PC-9 (cell line): ENCODE measurements around the gene CPOX. TPM values are rescaled to one million over a fixed set of nuclear protein-coding genes. Genes with fewer than 3 reads are reported as not detected.

Source experiments
- BruUV-seq: library from RNA; stranded (reverse); fragments of 400-500 nt; replicated peaks from 2 replicates; lab custom pipeline; 2021; lab: Mats Ljungman, UMichigan
- CTCF ChIA-PET: fragments of 300-600 bp; sonication (Branson Sonifier 250); formaldehyde crosslinking; loops from one replicate; lab custom pipeline; 2022; ENCODE audit warnings: antibody characterized with exemption; lab: Charles Lee
- POLR2A ChIA-PET: fragments of 300-600 bp; sonication (Branson Sonifier 250); formaldehyde crosslinking; loops from one replicate; lab custom pipeline; 2022; ENCODE audit warnings: antibody characterized with exemption; ENCODE audit not compliant: unreplicated experiment; lab: Charles Lee
- DNase-seq, 2 experiments: peaks; one replicate each; pipeline versions ENCODE4 v3.0.0 to v3.0.0-alpha.2; 2015 to 2022; ENCODE audit warnings: mixed read lengths in 1 of 2
- H2AFZ ChIP-seq: fragments of 200-600 bp; sonication (generic); 2 replicates; pipeline ENCODE4 v1.8.1; 2017; ENCODE audit warnings: antibody characterized with exemption
- H3F3A ChIP-seq: fragments of 200-600 bp; sonication (generic); 2 replicates; pipeline ENCODE4 v1.8.1; 2017; ENCODE audit warnings: antibody characterized with exemption, mild to moderate bottlenecking, low read depth; ENCODE audit not compliant: insufficient read depth
- H3K27ac ChIP-seq: fragments of 200-600 bp; sonication (generic); 2 replicates; pipeline ENCODE4 v1.6.1; 2016; ENCODE audit warnings: mixed run types
- H3K27me3 ChIP-seq: fragments of 200-600 bp; sonication (generic); 2 replicates; pipeline ENCODE4 v1.6.1; 2016; ENCODE audit warnings: low read depth, mixed run types; ENCODE audit not compliant: insufficient read depth
- H3K36me3 ChIP-seq: fragments of 200-600 bp; sonication (generic); 2 replicates; pipeline ENCODE4 v1.6.1; 2016; ENCODE audit warnings: low read depth, mixed run types
- H3K4me1 ChIP-seq: fragments of 200-600 bp; sonication (generic); replicated peaks from 2 replicates; pipeline ENCODE4 v1.6.1; 2016; ENCODE audit warnings: mixed run types; ENCODE audit not compliant: insufficient read depth
- H3K4me2 ChIP-seq: fragments of 200-600 bp; sonication (generic); 2 replicates; pipeline ENCODE4 v1.6.1; 2017; ENCODE audit warnings: mixed run types
- H3K4me3 ChIP-seq: fragments of 200-600 bp; sonication (generic); 2 replicates; pipeline ENCODE4 v1.6.1; 2016; ENCODE audit warnings: mixed run types
- H3K79me2 ChIP-seq: fragments of 200-600 bp; sonication (generic); 2 replicates; pipeline ENCODE4 v1.6.1; 2017; ENCODE audit warnings: low read depth, mixed run types
- H3K9me2 ChIP-seq: fragments of 200-600 bp; sonication (generic); 2 replicates; pipeline ENCODE4 v1.8.1; 2017; ENCODE audit warnings: mild to moderate bottlenecking; ENCODE audit not compliant: insufficient read depth
- H3K9me3 ChIP-seq: fragments of 200-600 bp; sonication (generic); 2 replicates; pipeline ENCODE4 v1.8.1; 2016; ENCODE audit warnings: low read depth; ENCODE audit not compliant: insufficient read depth
- H4K20me1 ChIP-seq: fragments of 200-600 bp; sonication (generic); 2 replicates; pipeline ENCODE4 v1.8.1; 2017; ENCODE audit not compliant: insufficient read depth
- CTCF ChIP-seq: fragments of 200-600 bp; sonication (generic); conservative IDR thresholded peaks from 2 replicates; pipeline ENCODE4 v1.6.1; 2017; ENCODE audit warnings: mixed run types, antibody characterized with exemption, mild to moderate bottlenecking, moderate library complexity
- EZH2 ChIP-seq: fragments of 200-600 bp; sonication (generic); IDR thresholded peaks from 2 replicates; pipeline ENCODE4 v1.8.0; 2017; ENCODE audit warnings: antibody characterized with exemption, low read depth
- intact Hi-C: fragments of 100-400 bp; cut with micrococcal nuclease; formaldehyde crosslinking; loops from one replicate; pipeline ENCODE4 v1.10.0; 2022; ENCODE audit not compliant: unreplicated experiment
- total RNA-seq: library from RNA; stranded (reverse); gene quantifications from 2 replicates; pipeline ENCODE4 v1.2.3, GENCODE V29; 2021

CPOX gene
- total RNA-seq, 1 experiment from 2014 or later: 30.4 TPM

GRCh38 chr3:98582042-98582441 is 11.4 kb downstream of the CPOX start:
- Histone ChIP-seq H2AFZ (no peak overlapping the region), H3K9me2 (no peaks in the 10 kb centered on the region), H3F3A (no peaks in the 10 kb centered on the region; the same call in 1 of the 2 replicates), H3K36me3 (peaks cover 34% of the 10 kb centered on the region), H3K4me2 (no peak overlapping the region), H3K79me2 (no peaks in the 10 kb centered on the region), H3K9me3 (no peaks in the 10 kb centered on the region), H3K4me1 (peaks cover 15% of the 10 kb centered on the region), H3K27me3 (no peaks in the 10 kb centered on the region), H3K4me3 (no peak overlapping the region), H4K20me1 (no peaks in the 10 kb centered on the region), H3K27ac (no peak overlapping the region)
- CTCF ChIA-PET: no interaction called here
- POLR2A ChIA-PET: no interaction called here
- BruUV-seq: no TSS peak
- intact Hi-C loops: no loop called here
- TF ChIP-seq CTCF: no peak
- no peak for TF ChIP-seq EZH2
- DNase-seq: no peak

GRCh38 chr3:98581474-98581873 is 11.9 kb downstream of the CPOX start:
- Histone ChIP-seq H3K4me1 (peaks cover 18% of the 10 kb centered on the region), H3K36me3 (peaks cover 31% of the 10 kb centered on the region), H3K9me2 (no peaks in the 10 kb centered on the region), H3K27me3 (no peaks in the 10 kb centered on the region), H2AFZ (no peak overlapping the region), H3K4me2 (no peak overlapping the region), H3F3A (no peaks in the 10 kb centered on the region; the same call in 1 of the 2 replicates), H3K4me3 (no peak overlapping the region), H3K79me2 (no peaks in the 10 kb centered on the region), H4K20me1 (no peaks in the 10 kb centered on the region), H3K27ac (no peak overlapping the region), H3K9me3 (no peaks in the 10 kb centered on the region)
- ChIA-PET POLR2A (interaction anchor here (0.6 kb wide), 1 partner anchor 200 kb away, joined by 4 read pairs; no protein-coding TSS in a partner anchor), CTCF (no interaction called here)
- DNase-seq: no peak
- intact Hi-C loops: no loop called here
- no TSS peak for BruUV-seq
- no peak for TF ChIP-seq CTCF

- intact Hi-C loops: no loop called here
- Histone ChIP-seq H3K4me3 (no peak overlapping the region), H3K27me3 (no peaks in the 10 kb centered on the region), H3K9me2 (no peaks in the 10 kb centered on the region), H3K27ac (no peak overlapping the region), H4K20me1 (no peaks in the 10 kb centered on the region), H3K4me1 (peaks cover 18% of the 10 kb centered on the region), H3K9me3 (no peaks in the 10 kb centered on the region), H3K4me2 (no peak overlapping the region), H3K79me2 (no peaks in the 10 kb centered on the region), H3F3A (no peaks in the 10 kb centered on the region; the same call in 1 of the 2 replicates), H3K36me3 (peaks cover 28% of the 10 kb centered on the region), H2AFZ (no peak overlapping the region)
- no peak for DNase-seq
- CTCF ChIA-PET: no interaction called here
- POLR2A ChIA-PET: no interaction called here
- no peak for TF ChIP-seq EZH2
- no TSS peak for BruUV-seq
These were observed 12.7 kb downstream of the CPOX start for GRCh38 chr3:98580401-98581386.
